ENCODE measurements around the gene HNRNPC.

Gene HNRNPC

DNA sequence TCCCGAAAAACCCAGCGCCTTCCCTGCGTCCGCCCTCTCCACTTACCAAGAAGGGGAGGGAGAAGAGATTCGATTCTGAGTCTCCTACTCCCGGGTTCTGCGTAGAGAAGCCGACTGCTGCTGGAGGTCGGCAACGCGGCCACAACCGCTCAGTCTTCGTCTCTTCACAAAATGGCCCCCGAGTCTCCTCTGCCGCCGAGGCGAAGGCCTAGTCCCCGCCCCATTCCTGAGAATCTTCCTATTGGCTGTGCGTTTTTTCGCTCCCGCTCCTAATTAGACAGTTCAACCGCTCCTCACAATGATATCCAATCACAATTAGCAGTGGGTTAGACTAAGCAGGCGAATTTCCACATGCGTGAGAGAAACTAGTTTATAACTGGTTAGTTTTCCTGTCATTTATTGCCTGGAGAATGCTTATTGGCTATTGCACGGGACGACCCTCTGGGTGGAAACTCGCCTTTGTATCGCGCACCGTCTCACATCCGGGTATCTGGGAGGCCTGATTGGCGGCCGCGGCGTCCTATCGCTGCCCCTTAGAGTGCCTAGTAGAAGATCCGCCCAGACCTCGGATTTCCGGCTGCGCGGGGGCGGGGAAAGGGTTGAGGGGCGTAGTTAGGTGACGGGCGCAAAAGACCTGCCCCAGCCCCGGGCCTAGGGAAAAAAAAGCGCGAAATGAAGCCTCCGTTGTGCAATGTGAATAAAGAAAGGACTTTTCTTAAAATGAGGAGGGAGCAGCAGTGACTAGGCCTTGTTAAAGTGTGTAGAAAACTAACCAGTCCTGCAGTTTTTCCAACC, at the start of gene HNRNPC:
Gene HNRNPC, minus strand, starts transcription at position 191 of the 795 bp plus-strand sequence. CDS start 35,249 bp downstream, outside the sequence.
- H3K4me3 ChIP-seq (ENCODE audit: low read depth, low read length): peak within 1 kb of the TSS; percentile 80
- peak; percentile 100 for DNase-seq (ENCODE audit: low read depth)
- TF ChIP-seq, protein P1, sequence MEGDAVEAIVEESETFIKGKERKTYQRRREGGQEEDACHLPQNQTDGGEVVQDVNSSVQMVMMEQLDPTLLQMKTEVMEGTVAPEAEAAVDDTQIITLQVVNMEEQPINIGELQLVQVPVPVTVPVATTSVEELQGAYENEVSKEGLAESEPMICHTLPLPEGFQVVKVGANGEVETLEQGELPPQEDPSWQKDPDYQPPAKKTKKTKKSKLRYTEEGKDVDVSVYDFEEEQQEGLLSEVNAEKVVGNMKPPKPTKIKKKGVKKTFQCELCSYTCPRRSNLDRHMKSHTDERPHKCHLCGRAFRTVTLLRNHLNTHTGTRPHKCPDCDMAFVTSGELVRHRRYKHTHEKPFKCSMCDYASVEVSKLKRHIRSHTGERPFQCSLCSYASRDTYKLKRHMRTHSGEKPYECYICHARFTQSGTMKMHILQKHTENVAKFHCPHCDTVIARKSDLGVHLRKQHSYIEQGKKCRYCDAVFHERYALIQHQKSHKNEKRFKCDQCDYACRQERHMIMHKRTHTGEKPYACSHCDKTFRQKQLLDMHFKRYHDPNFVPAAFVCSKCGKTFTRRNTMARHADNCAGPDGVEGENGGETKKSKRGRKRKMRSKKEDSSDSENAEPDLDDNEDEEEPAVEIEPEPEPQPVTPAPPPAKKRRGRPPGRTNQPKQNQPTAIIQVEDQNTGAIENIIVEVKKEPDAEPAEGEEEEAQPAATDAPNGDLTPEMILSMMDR (IDR thresholded peaks at IDR 0.05; ENCODE audit: low read depth, low read length, missing control alignments): no peak

DNA sequence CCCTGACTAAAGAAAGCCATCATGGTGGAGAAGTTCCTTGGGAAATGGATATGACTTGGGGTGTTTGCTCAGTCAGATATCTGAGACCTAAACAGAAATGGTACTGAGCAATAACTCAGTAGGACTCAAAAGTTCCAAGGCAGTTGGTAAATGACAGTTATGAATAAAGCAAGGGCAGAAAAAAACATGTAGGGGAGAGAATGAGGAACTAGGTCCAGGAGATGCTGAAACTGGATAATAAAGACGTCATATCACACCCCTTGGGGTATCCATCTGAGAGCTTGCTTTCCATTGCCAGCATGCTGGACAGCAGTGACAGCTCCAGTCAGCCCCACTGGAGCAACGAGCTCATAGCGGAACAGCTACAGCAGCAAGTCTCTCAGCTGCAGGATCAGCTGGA, 48.2 kb upstream of the HNRNPC start:
- H3K4me3 ChIP-seq (ENCODE audit: low read depth, low read length): no peak overlapping the region
- DNase-seq (ENCODE audit: low read depth): no peak
- TF ChIP-seq, protein P1 (IDR thresholded peaks at IDR 0.05; ENCODE audit: low read depth, low read length, missing control alignments): no peak

DNA sequence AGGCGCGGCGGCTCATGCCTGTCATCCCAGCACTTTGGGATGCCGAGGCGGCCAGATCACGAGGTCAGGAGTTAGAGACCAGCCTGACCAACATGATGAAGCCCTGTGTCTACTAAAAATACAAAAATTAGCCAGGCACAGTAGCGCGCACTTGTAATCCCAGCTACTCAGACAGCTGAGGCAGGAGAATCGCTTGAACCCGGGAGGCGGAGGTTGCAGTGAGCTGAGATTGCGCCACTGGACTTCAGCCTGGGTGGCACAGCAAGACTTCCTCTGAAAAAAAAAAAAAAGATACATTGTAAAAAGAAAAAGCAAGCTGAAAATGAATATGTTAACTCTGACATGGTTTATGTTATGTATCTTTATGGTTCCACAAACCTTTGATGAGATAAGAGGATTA, 44.3 kb upstream of the HNRNPC start:
- no peak overlapping the region for H3K4me3 ChIP-seq (ENCODE audit: low read depth, low read length)
- TF ChIP-seq, protein P1 (IDR thresholded peaks at IDR 0.05; ENCODE audit: low read depth, low read length, missing control alignments): no peak
- DNase-seq (ENCODE audit: low read depth): no peak

DNA sequence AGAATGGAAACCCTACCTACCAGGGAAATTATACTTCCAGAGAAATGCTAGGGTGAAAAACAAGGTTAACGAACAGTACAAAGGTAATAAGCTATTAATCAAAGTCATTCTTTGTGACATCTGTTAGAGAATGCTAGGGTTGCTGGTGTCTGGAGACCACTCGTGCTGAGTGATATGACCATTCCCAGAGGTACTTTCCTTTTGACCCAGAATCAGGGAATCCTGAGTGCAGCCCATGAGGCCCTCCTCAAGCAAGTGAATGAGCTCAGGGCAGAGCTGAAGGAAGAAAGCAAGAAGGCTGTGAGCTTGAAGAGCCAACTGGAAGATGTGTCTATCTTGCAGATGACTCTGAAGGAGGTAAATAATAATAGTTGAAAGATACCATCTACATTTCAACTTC, 42.4 kb upstream of the HNRNPC start:
- no peak overlapping the region for H3K4me3 ChIP-seq (ENCODE audit: low read depth, low read length)
- TF ChIP-seq, protein P1 (IDR thresholded peaks at IDR 0.05; ENCODE audit: low read depth, low read length, missing control alignments): no peak
- DNase-seq (ENCODE audit: low read depth): no peak

DNA sequence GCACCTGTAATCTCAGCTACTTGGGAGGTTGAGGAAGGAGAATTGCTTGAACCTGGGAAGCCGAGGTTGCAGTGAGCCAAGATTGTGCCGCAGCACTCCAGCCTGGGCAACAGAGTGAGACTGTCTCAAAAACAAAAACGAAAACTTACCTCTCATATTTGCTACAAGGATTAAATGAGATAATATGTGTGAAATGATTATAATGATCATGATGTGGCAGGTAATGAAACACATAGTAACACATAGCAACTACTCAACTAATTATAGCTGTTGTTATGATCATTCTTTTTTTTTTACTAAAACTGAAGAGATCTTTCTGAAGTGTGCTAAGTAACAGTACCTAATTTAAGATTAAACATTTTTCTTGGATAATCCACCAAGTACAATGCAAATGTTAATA, 40.7 kb upstream of the HNRNPC start:
- DNase-seq (ENCODE audit: low read depth): no peak
- TF ChIP-seq, protein P1 (IDR thresholded peaks at IDR 0.05; ENCODE audit: low read depth, low read length, missing control alignments): no peak
- no peak overlapping the region for H3K4me3 ChIP-seq (ENCODE audit: low read depth, low read length)

DNA sequence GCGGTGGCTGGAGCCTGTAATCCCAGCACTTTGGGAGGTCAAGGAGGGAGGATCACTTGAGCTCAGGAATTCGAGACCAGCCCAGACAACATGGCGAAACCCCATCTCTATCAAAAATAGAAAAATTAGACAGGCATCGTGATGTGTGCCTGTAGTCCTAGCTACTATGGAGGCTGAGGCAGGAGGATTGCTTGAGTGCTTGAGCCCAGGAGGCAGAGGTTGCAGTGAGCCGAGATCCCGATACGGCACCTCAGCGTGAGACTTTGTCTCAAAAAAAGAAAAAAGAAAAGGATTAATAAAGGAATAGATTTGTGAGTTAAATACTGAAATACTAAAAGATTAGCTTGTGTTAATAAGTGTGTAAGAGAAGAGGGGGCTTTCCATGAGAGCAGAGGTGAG, 40.0 kb upstream of the HNRNPC start:
- H3K4me3 ChIP-seq (ENCODE audit: low read depth, low read length): peak overlapping the region; percentile 44
- TF ChIP-seq, protein P1 (IDR thresholded peaks at IDR 0.05; ENCODE audit: low read depth, low read length, missing control alignments): no peak
- DNase-seq (ENCODE audit: low read depth): no peak

Measured in GM12864 (cell line).